DMS 273 (cell line): ENCODE measurements around the gene BDP1.
"Not testable (repeated sequence)": the region's sequence is repeated elsewhere in the genome, so short reads cannot be mapped to it uniquely, and the experiment has no call there.

Experiments
- DNase-seq: peaks from one replicate; lab custom pipeline; 2025; ENCODE audit not compliant: unreplicated experiment; lab: John Stamatoyannopoulos, UW

Gene BDP1

DNA sequence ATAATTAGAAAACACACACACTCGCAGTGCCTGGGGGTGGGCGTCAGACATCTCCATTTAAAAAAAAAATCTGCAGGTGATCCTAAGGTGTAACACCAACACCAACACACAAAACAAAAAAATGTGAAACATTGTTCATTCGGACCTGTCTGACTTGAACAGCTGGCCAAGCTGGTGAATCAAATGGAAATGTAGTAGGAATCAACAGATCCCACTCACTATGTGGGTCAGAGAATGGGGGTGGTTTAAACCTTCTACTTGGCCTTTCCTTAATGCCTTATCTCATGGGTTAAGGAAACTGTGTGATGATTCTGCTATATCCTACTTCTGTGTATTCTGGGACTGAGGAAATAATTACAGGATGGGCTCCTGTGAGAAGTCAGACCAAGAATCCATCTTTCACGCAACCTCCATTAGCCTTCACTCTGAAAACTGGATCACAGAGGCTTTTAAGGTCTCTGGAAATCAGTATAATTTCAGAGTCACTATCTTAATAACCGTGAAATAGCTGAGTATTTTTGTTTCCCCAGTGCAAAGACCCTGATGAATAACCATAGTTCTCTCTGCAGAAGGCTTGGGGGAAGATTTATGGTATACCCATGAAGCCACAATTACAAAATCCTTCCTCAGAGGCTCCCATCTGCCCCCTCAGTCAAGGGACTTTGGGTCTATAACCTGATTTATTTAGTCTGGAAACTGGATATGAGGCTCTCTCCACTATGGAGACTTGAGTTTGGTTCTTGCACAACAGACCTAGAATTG, 114.5 kb downstream of the BDP1 start:
- no peak for DNase-seq

GRCh38 chr5:71571811-71572210, 116.4 kb downstream of the BDP1 start:
- DNase-seq = not testable (repeated sequence)

DNA sequence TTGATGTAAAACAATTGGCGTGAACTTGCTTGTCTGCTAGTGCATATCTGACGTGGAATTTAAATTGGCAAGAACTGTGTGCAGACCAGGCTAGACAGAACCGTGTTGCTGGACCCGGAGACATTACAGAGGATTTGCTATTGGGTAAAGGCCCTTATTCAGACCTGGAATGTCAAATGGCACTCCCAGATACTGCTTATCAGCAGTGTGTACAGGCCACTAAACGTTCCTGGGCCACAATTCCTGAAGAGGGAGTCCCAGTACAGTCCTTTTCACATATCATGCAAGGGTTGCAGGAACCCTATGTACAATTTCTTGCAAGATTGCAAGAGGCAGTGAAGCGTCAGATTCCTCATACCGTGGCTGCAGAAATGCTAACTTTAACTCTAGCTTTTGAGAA, 118.1 kb downstream of the BDP1 start:
- no peak for DNase-seq

DNA sequence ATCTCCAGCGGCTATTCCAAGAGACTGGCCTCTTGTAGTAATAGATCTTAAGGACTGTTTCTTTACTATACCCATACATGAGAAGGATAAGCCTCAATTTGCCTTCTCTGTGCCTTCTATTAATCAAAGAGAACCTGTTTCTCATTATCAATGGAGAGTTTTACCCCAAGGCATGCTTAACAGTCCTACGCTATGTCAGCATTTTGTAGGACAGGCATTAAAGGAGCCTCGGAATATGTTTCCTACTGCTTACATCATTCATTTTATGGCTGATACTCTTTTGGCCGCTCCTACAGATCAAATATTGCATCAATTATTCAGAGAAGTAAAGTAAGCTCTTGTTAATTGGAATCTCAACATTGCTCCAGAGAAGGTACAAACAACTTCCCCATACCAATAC, 120.1 kb downstream of the BDP1 start:
- DNase-seq = not testable (repeated sequence)

- DNase-seq = no peak
Measured at GRCh38 chr5:71576241-71576640, 120.8 kb downstream of the BDP1 start.

- DNase-seq = not testable (repeated sequence)
Measured at GRCh38 chr5:71577839-71578238, 122.4 kb downstream of the BDP1 start.

DNA sequence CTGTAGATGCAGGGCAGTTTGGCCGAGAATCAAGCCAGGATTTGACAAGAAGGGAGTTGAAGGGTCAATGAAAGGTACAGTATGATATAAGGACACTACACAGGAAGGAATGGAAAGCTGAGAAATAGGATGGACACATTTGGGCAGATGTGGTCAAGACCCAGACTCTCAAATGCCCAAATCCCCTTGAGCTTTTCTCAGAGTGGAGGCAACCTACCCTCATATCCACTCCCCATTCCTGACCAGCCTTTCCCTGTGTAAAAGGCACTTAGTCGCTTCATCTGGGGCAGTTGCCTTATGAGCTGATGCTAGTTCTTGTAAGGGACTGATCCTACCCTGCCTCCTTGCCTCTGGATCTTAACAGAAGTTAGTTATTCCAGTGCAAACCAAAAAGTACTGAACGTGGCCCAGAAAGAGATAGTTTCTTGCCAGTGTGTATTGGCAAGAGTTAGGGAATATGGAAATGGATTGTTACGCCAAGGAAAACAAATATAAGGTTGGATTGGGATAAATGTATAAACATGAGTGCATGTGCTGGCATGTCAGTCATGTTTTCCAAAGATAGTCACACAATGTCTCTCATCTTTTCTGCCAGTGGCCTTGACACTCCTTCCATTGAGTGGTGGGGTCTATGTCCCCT, 127.6 kb downstream of the BDP1 start:
- no peak for DNase-seq

GRCh38 chr5:71586052-71586940, 130.8 kb downstream of the BDP1 start:
- peak; percentile 55 for DNase-seq

- DNase-seq = peak; percentile 98
Measured at GRCh38 chr5:71586941-71587765, 131.7 kb downstream of the BDP1 start, which contains the start of gene MCCC2. TSS of gene MCCC2 (plus strand) at chr5:71587340. CDS start at chr5:71587426, 86 bp downstream.

DNA sequence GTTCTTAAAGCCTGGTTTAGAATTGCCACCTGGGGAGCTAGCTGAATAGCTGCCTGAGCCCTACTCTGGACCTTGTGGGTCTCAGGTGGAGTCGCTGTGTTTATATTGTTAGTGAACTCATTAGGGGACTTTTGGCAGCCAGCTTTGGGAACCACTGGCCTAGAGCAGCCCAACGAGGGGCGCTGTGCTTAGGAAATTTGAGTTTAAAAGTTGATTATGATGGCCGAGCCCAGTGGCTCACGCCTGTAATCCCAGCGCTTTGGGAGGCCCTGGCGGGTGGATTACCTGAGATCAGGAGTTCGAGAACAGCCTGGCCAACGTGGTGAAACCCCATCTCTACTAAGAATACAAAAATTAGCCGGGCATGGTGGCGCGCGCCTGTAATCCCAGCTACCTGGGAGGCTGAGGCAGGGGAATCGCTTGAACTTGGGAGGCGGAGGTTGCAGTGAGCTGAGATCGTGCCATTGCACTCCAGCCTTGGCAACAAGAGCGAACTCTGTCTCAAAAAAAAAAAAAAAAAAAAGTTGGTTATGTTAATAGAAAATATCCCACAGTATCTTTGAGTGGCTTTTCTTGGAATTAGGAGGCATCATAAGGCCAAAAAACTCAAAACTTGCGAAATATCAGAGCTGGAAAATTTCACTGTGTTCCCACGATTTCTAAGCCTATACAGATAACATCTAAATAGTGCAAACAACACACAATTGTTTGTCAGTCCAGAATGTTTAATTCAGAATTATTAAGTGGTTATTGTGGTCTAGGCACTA, 132.5 kb downstream of the BDP1 start:
- DNase-seq = peak; percentile 65

DNA sequence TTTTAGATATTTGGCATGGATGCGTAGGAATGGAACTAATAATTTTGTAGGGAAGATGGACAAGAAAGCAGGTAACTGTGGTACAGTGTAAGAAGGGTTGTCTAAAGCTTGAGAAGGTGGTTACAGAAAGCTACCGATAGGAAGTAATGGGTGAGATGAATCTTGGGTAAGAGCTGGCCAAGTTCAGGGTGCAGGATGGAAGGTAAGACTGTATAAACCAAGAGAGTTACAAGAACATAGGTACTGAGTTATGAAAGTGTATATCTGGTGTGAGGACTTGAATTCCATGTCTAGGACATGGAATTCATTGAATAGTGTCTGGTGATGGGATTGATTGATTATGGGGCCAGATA, 133.1 kb downstream of the BDP1 start:
- no peak for DNase-seq

DNA sequence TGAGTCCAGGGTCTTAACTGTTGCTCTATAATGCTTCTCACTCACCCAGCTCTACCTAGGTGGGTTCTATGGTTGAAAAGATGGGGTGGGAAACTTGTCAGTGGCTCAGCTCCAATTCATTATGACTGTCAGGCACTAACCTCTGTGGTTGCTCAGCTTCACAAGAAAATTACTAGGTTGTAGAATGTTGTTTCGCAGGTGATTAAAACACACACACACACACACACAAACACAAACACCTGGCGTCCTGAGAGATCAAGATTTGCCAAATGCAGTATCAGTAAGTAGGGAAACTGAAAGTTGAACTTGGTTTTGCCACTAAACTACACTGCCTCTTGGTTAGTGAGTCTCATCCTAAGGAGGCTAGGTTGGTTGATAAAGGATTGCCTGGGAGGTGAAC, 134.5 kb downstream of the BDP1 start:
- DNase-seq = no peak

DNA sequence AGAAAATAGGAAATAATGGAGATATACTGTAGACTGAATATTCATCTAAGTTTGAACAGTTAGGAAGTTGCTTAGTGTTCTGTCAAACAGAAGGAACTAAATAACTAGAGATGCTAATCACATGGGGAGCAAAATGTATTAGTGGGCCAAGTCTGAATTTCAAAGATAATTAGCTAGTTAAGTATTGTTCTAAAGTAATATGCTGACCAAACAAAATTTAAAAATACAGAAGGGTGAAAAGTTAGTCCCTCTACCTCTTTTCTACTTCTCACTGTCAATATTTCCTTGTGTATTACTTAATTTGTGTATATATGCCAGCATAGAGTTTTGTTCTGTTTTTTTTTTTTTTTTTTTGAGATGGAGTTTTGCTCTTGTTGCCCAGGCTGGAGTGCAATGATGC, 135.6 kb downstream of the BDP1 start:
- DNase-seq = no peak

DNA sequence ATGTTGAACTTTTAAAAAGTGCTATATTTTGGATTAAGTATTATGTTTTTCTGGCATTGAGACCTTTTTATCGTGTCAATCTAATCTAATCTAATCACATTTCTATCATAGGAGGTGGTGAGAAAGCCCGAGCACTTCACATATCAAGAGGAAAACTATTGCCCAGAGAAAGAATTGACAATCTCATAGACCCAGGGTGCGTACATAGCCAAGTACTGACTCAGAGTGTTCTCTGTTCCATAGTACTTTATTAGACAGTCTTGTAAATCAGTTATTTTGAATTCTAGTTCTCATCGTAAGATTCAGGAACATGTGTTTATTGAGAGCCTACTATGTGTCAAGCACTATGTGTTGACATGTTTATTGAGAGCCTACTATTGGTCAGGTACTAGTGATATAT, 140.7 kb downstream of the BDP1 start:
- no peak for DNase-seq

GRCh38 chr5:71597001-71597400, 141.6 kb downstream of the BDP1 start:
- no peak for DNase-seq

- no peak for DNase-seq
Measured at GRCh38 chr5:71600783-71601182, 145.3 kb downstream of the BDP1 start.

DNA sequence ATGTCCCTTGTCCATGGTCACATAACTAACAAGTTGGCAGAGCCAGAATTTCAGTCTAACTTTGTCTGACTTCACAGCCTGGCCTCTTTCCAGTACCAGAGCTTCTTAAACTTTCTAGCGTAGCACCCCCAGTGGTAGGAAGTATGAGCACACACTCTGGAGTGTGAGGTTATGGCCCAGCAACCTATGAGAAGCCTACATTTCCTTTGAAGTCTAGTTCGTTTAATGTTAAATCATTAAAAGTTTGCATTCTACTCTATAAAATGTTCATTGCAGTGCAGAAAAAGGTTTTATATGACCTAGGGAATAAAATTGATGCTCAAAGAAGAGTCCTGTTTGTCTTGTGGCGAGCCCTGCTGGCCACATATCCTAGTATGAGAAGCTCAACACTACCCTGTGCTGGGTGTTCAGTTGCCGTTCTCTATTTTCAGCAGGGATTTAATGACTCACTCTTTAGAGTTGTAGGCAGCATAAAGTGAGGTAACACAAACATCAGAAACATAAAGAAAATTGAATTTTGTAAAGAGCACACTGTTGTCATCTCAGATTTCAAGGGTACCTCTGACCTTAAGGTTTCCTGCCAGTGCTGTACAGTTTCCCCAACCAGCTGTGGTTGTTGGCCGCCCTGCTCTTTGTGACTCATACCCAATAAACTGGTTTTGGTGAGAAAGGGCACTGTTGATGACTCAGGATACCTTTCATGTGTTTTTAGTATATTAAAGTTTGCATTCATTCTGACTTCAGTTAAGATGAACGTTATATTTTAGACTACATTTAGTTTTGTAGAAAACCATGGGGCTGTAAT, 146.0 kb downstream of the BDP1 start:
- peak; percentile 92 for DNase-seq

DNA sequence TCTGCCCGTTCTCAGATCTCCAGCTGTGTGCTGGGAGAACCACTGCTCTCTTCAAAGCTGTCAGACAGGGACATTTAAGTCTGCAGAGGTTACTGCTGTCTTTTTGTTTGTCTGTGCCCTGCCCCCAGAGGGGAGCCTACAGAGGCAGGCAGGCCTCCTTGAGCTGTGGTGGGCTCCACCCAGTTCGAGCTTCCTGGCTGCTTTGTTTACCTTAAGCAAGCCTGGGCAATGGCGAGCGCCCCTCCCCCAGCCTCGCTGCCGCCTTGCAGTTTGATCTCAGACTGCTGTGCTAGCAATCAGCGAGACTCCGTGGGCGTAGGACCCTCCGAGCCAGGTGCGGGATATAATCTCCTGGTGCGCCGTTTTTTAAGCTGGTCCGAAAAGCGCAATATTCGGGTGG, 154.5 kb downstream of the BDP1 start:
- not testable (repeated sequence) for DNase-seq

DNA sequence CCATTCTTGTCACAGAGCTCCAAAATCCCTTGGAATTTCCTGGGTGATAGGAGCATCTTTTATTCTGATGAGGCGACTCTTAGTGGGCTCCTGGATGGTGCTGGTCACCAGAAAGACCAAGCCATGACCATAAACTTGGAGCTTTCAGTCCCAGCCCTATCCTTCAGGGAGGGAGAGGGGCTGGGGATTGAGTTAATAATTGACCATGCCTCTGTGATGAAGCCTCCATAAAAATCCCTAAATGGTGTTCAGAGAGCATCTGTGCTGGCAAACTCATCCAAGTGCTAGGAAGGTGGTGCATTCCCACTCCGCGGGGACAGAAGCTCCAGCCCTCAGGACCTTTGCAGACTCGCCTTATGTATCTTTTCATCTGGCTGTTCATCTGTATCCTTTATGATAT, 160.4 kb downstream of the BDP1 start:
- DNase-seq = no peak
